ENCODE data around the gene UTP15. TPM values are rescaled to one million over a fixed set of nuclear protein-coding genes. Genes with fewer than 3 reads are reported as not detected.

The UTP15 gene
- total and polyA plus RNA-seq, 2 donors (not counting 3 experiments of a cell fraction or from before 2014, with no cell fraction given) = 11.7 to 25.2 TPM

DNA sequence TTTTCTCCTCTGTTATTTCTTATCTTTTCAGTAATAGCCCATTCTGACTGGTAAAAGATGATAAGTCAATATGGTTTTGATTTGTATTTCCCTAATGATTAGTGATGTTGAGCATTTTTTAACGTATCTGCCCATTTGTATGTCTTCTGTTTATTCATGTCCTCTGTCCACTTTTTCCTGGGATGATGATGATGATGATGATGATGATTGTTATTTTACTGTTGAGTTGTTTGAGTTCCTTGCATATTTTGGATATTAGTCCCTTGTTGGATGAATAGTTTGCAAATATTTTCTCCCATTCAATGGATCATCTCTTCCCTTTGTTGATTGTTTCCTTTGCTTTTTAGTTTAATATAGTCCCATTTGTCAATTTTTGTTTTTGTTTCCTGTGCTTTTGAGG lies 27.0 kb downstream of the UTP15 start:
- H3K9me3 ChIP-seq (replicated peaks; ENCODE audit: control insufficient read depth, insufficient read depth, low read length) = no peaks in the 10 kb centered on the region
- no peaks in the 10 kb centered on the region for H3K36me3 ChIP-seq (ENCODE audit: control insufficient read depth in 2 of 2, extremely low read depth in 1 of 2, insufficient read depth in 2 of 2, low read length in 2 of 2)
- no peaks in the 10 kb centered on the region for H3K27me3 ChIP-seq (ENCODE audit: control insufficient read depth in 2 of 2, insufficient read depth in 2 of 2, low read length in 2 of 2)
- H2AFZ ChIP-seq (ENCODE audit: low read depth, low read length) = no peak overlapping the region
- H3K9ac ChIP-seq (replicated peaks; ENCODE audit: extremely low read depth, insufficient read depth, low read length) = no peak overlapping the region
- dilution Hi-C loops (cut with MboI; ENCODE audit: extremely low pct_ligation_motif_present, low sequenced_read_pairs) (no loop called here), intact Hi-C loops (cut with micrococcal nuclease) (loop anchor here (5.0 to 10.0 kb wide), 2 partner anchors 35 to 262 kb away; partner anchors contain the start of gene ARHGEF28)
- FAIRE-seq = no peak
- DNase-seq (ENCODE audit: low read depth, low spot score) = no peak
- no peak for TF ChIP-seq GATA2 (IDR thresholded peaks at IDR 0.05; ENCODE audit: insufficient read depth, insufficient read length, low read depth, low read length)
- TF ChIP-seq, protein P1, sequence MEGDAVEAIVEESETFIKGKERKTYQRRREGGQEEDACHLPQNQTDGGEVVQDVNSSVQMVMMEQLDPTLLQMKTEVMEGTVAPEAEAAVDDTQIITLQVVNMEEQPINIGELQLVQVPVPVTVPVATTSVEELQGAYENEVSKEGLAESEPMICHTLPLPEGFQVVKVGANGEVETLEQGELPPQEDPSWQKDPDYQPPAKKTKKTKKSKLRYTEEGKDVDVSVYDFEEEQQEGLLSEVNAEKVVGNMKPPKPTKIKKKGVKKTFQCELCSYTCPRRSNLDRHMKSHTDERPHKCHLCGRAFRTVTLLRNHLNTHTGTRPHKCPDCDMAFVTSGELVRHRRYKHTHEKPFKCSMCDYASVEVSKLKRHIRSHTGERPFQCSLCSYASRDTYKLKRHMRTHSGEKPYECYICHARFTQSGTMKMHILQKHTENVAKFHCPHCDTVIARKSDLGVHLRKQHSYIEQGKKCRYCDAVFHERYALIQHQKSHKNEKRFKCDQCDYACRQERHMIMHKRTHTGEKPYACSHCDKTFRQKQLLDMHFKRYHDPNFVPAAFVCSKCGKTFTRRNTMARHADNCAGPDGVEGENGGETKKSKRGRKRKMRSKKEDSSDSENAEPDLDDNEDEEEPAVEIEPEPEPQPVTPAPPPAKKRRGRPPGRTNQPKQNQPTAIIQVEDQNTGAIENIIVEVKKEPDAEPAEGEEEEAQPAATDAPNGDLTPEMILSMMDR (IDR thresholded peaks at IDR 0.05; ENCODE audit: extremely low read depth in 1 of 2, insufficient read depth in 1 of 2, low read depth in 1 of 2, low read length in 2 of 2) = no peak
- TF ChIP-seq POLR2AphosphoS5 (IDR thresholded peaks at IDR 0.05; ENCODE audit: insufficient read depth, low read depth, low read length) = no peak
- TF ChIP-seq FOS (IDR thresholded peaks at IDR 0.05; ENCODE audit: borderline replicate concordance, insufficient read depth, low read length) = no peak
- TF ChIP-seq MYC (IDR thresholded peaks at IDR 0.05; ENCODE audit: low read depth, low read length) = no peak
- TF ChIP-seq POLR2A (IDR thresholded peaks at IDR 0.05; ENCODE audit: low read depth, low read length) = no peak
- TF ChIP-seq JUN (IDR thresholded peaks at IDR 0.05; ENCODE audit: borderline replicate concordance, insufficient read depth, insufficient read length, low read depth) = no peak
- no peak for TF ChIP-seq EZH2 (IDR thresholded peaks at IDR 0.05; ENCODE audit: borderline replicate concordance, low read depth, low read length, severe bottlenecking)
- TF ChIP-seq, protein P2, sequence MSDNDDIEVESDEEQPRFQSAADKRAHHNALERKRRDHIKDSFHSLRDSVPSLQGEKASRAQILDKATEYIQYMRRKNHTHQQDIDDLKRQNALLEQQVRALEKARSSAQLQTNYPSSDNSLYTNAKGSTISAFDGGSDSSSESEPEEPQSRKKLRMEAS (IDR thresholded peaks at IDR 0.05; ENCODE audit: insufficient read depth, insufficient read length) = no peak
- no TSS peak for BruUV-seq (replicated peaks)
- no peak overlapping the region for H3K27ac ChIP-seq (ENCODE audit: insufficient read depth, low read depth, low read length)
- POLR2A ChIA-PET = no interaction called here
- H3K79me2 ChIP-seq (ENCODE audit: control insufficient read depth, insufficient read depth, low read length) = no peaks in the 10 kb centered on the region
- CTCF ChIA-PET = interaction anchor here (2.1 to 10.3 kb wide), 5 partner anchors 41 to 309 kb away, joined by 10 to 232 read pairs (median 15); no protein-coding TSS in a partner anchor
- H3K9me1 ChIP-seq (replicated peaks; ENCODE audit: control insufficient read depth, extremely low read depth, insufficient read depth, low read length) = no peaks in the 10 kb centered on the region
- H3K4me1 ChIP-seq (ENCODE audit: control insufficient read depth, extremely low read depth, insufficient read depth, low read length) = peaks cover 18% of the 10 kb centered on the region
- H3K4me2 ChIP-seq (ENCODE audit: insufficient read depth, low read length) = no peak overlapping the region
- H3K4me3 ChIP-seq (replicated peaks in 1 of 3; ENCODE audit: insufficient read depth in 1 of 3, low read depth in 1 of 3, low read length in 3 of 3) = no peak overlapping the region
- no peaks in the 10 kb centered on the region for H4K20me1 ChIP-seq (replicated peaks; ENCODE audit: control insufficient read depth, extremely low read depth, insufficient read depth, low read length)

All from endothelial cell of umbilical vein (primary cell).